Ishikawa (cell line): ENCODE measurements around the gene ROPN1L.

Experiments
- CEBPB ChIP-seq: IDR thresholded peaks from 2 replicates; pipeline ENCODE4 v1.6.1; 2012
- CREB1 ChIP-seq: IDR thresholded peaks from 2 replicates; pipeline ENCODE4 v1.6.1; 2012; ENCODE audit warnings: low read depth
- EGR1 ChIP-seq: IDR thresholded peaks from 2 replicates; pipeline ENCODE4 v1.6.1; 2012
- EP300 ChIP-seq: IDR thresholded peaks from 2 replicates; pipeline ENCODE4 v1.6.1; 2012; ENCODE audit warnings: borderline replicate concordance
- FOXM1 ChIP-seq: IDR thresholded peaks from 2 replicates; pipeline ENCODE4 v1.6.1; 2012; ENCODE audit warnings: low read depth, borderline replicate concordance
- NFIC ChIP-seq: IDR thresholded peaks from 2 replicates; pipeline ENCODE4 v1.6.1; 2012
- RAD21 ChIP-seq: IDR thresholded peaks from 2 replicates; pipeline ENCODE4 v1.6.1; 2012; ENCODE audit warnings: low read depth
- TAF1 ChIP-seq: IDR thresholded peaks from 2 replicates; pipeline ENCODE4 v1.6.1; 2012; ENCODE audit warnings: low read depth, mild to moderate bottlenecking
- TCF12 ChIP-seq: IDR thresholded peaks from 2 replicates; pipeline ENCODE4 v1.6.1; 2012; ENCODE audit warnings: low read depth
- TEAD4 ChIP-seq: IDR thresholded peaks from 2 replicates; pipeline ENCODE4 v1.6.1; 2012
- YY1 ChIP-seq: IDR thresholded peaks from 2 replicates; pipeline ENCODE4 v1.6.1; 2012; ENCODE audit warnings: low read depth
- ZBTB7A ChIP-seq: IDR thresholded peaks from 2 replicates; pipeline ENCODE4 v1.6.1; 2012; ENCODE audit warnings: low read depth
- TF ChIP-seq, protein P1 (sequence below): IDR thresholded peaks from 2 replicates; pipeline ENCODE4 v1.6.1; 2012
- TF ChIP-seq, protein P2 (sequence below): IDR thresholded peaks from 2 replicates; pipeline ENCODE4 v1.6.1; 2012
- TF ChIP-seq, protein P3 (sequence below): IDR thresholded peaks from 2 replicates; pipeline ENCODE4 v1.6.1; 2012; ENCODE audit warnings: low read depth, mild to moderate bottlenecking

Gene ROPN1L

DNA sequence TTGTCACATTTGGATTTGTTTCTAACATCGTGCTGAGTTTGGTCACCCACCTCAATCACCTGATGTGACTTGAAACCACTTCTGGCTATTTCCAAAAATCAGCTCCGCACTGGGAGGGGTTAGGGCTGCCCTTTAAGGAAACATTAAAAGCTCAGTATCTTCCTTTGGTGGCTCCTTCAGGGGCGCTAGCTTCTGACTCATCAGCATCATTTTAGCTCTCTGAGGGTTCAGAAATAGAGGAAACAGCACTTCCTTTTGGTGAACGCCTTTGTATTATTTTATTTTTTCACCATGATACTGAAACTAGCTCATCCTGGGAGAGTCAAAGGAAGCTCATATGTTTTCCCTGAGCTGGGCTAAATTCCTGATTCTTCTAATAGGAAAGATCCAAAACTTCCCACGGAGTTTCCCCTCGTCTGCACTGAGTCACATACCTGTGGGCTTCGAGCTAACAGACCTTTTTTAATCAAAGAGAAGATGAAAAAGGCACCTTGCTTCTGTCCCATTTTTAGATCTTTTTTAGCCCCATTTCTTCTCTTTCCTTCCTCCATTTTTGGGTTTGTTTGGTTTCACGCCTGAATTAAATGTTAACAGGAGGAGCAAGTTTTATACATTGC lies 48.2 kb downstream of the ROPN1L start:
- no peak for TF ChIP-seq NFIC
- TF ChIP-seq TEAD4, result no peak

DNA sequence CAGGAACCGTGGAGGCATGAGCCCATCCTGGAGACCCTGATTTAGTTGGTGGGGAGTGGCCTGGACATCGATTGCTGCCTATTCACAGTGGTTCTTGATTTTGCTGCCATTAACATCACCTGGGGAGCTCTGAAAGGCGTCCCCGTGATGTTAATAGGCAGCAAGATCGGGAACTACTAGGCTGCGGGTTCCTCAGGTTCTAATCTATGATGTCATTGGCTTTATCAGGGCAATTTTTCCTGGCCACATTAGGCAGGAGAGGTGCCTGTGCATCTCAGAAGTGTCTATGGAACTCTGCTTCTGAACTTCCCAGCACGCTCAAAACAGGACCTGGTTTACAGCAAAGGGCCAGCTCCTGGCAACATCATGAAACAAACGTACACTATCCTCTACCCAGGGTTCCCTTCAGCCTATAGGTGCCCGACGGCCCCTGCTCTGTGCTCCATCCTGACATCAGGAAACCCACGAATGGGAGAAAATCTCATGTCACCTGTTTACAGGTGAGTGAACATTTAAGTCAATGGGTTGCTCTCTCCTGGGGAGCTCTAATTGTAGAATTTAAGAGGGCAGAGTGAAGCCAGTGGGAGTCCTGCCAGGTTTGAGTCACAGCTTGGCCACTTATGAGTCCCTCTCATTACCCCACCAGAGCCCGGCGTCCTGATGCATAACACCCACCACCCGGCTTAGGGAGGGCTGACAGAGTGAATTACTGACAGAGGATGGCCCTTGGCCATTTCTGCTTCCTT lies 49.4 kb downstream of the ROPN1L start:
- TF ChIP-seq CREB1 (no peak), ZBTB7A (no peak), NFIC (peak; percentile 61), EGR1 (no peak)
- TF ChIP-seq, protein P1, sequence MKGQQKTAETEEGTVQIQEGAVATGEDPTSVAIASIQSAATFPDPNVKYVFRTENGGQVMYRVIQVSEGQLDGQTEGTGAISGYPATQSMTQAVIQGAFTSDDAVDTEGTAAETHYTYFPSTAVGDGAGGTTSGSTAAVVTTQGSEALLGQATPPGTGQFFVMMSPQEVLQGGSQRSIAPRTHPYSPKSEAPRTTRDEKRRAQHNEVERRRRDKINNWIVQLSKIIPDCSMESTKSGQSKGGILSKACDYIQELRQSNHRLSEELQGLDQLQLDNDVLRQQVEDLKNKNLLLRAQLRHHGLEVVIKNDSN, result no peak

DNA sequence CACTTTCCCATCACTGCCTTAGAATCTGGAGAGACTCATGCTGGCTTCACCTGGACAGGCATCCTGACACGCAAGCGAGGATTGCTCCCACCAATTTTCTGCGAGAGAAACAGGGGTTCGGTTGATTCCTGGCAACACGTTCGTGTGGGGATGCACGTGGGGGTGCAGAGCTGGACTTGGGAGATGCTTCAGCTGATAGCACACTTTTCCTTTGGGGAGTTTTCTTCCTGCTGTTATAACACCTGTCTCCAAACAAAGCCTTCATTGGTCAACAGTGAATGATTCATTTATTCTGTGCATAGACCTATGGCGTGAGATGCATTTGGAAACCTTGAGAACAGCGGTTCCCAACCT lies 50.0 kb downstream of the ROPN1L start:
- TF ChIP-seq CREB1, result no peak
- TF ChIP-seq FOXM1, result no peak
- TF ChIP-seq RAD21, result no peak
- TF ChIP-seq CEBPB, result no peak
- TF ChIP-seq TEAD4, result no peak
- TF ChIP-seq YY1, result no peak
- no peak for TF ChIP-seq TAF1
- TF ChIP-seq, protein P2, sequence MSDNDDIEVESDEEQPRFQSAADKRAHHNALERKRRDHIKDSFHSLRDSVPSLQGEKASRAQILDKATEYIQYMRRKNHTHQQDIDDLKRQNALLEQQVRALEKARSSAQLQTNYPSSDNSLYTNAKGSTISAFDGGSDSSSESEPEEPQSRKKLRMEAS, result no peak
- TF ChIP-seq EP300, result no peak
- TF ChIP-seq, protein P1, result no peak
- TF ChIP-seq NFIC, result no peak
- TF ChIP-seq, protein P3, sequence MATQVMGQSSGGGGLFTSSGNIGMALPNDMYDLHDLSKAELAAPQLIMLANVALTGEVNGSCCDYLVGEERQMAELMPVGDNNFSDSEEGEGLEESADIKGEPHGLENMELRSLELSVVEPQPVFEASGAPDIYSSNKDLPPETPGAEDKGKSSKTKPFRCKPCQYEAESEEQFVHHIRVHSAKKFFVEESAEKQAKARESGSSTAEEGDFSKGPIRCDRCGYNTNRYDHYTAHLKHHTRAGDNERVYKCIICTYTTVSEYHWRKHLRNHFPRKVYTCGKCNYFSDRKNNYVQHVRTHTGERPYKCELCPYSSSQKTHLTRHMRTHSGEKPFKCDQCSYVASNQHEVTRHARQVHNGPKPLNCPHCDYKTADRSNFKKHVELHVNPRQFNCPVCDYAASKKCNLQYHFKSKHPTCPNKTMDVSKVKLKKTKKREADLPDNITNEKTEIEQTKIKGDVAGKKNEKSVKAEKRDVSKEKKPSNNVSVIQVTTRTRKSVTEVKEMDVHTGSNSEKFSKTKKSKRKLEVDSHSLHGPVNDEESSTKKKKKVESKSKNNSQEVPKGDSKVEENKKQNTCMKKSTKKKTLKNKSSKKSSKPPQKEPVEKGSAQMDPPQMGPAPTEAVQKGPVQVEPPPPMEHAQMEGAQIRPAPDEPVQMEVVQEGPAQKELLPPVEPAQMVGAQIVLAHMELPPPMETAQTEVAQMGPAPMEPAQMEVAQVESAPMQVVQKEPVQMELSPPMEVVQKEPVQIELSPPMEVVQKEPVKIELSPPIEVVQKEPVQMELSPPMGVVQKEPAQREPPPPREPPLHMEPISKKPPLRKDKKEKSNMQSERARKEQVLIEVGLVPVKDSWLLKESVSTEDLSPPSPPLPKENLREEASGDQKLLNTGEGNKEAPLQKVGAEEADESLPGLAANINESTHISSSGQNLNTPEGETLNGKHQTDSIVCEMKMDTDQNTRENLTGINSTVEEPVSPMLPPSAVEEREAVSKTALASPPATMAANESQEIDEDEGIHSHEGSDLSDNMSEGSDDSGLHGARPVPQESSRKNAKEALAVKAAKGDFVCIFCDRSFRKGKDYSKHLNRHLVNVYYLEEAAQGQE, result no peak
- no peak for TF ChIP-seq TCF12
- no peak for TF ChIP-seq EGR1
- no peak for TF ChIP-seq ZBTB7A

DNA sequence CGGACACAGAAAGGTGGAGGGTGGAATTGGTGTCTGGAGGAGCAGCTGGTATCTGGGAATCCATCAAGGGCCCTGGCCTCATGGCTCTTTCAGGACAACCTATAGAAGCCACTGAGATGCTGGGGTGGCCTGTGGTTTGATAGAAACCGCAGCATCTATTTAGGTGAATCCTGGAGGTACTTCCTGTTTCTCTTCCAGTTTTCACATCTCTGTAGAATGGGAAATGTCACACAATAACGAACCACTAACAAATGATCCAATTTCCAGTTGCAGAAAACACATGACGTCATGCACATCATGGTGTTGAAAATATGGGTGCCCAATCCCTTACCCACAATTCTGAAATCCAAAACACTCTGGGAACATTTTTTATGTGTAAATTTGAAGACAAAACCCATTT lies 52.2 kb downstream of the ROPN1L start:
- TF ChIP-seq TAF1 (no peak), CEBPB (no peak), NFIC (no peak), TEAD4 (no peak), EGR1 (no peak), CREB1 (no peak)
- TF ChIP-seq, protein P2, result no peak
- TF ChIP-seq, protein P3, result no peak

DNA sequence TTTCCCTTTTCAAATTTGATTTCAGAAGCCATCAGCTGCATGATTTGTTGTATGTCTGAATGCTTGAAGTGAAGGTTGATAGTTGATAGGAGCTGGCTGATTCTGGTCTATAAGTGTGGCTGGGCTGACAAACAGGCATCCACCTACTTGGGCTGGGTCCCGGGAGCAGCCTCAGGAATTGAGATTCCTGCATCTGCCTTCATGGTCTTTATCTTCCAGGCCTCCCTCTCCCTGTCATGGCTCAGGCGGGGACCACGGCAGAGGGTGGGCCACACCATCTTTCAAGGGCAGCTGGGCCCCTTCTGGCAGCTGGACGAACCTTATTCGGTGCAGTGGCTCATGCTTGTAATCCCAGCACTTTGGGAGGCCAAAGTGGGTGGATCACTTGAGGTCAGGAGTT lies 55.9 kb downstream of the ROPN1L start:
- no peak for TF ChIP-seq EGR1
- no peak for TF ChIP-seq TAF1
- TF ChIP-seq, protein P1, result no peak
- TF ChIP-seq CEBPB, result no peak
- no peak for TF ChIP-seq ZBTB7A
- no peak for TF ChIP-seq YY1
- TF ChIP-seq, protein P2, result no peak
- TF ChIP-seq RAD21, result no peak
- no peak for TF ChIP-seq CREB1
- TF ChIP-seq, protein P3, result no peak
- TF ChIP-seq NFIC, result no peak
